HFFc6 (cell line): Measurements from ENCODE around the gene TTC31. TPM values are rescaled to one million over a fixed set of nuclear protein-coding genes. Genes with fewer than 3 reads are reported as not detected.

ENCODE experiments used
- DNase-seq: peaks from one replicate; pipeline ENCODE4 v3.0.0-alpha.2; 2018
- H3K27ac Mint-ChIP-seq: 2 replicates; pipeline ENCODE4 v1.8.0; 2020; ENCODE audit warnings: mild to moderate bottlenecking, mixed read lengths
- H3K27me3 Mint-ChIP-seq: 2 replicates; pipeline ENCODE4 v1.8.0; 2021; ENCODE audit warnings: mild to moderate bottlenecking, moderate library complexity, mixed read lengths; ENCODE audit not compliant: insufficient read depth
- H3K36me3 Mint-ChIP-seq: 2 replicates; pipeline ENCODE4 v1.8.0; 2021; ENCODE audit warnings: low read depth, mixed read lengths
- H3K4me1 Mint-ChIP-seq: 2 replicates; pipeline ENCODE4 v1.8.0; 2020; ENCODE audit warnings: low read depth, mixed read lengths
- H3K4me3 Mint-ChIP-seq: 2 replicates; pipeline ENCODE4 v1.8.0; 2020; ENCODE audit warnings: mild to moderate bottlenecking, moderate library complexity, mixed read lengths
- H3K9me3 Mint-ChIP-seq: 2 replicates; pipeline ENCODE4 v1.8.0; 2020; ENCODE audit warnings: mild to moderate bottlenecking, mixed read lengths
- CTCF ChIP-seq: fragments of 200-600 bp; sonication (generic); IDR thresholded peaks from 2 replicates; pipeline ENCODE4 v1.5.0; 2021; ENCODE audit warnings: antibody characterized with exemption, mild to moderate bottlenecking
- total RNA-seq, 6 experiments: library from RNA; stranded (reverse); fragmentation: NEBNext Ultra II Directional; extraction: Animal tissue kit (Norgen Biotek cat#: 25700); gene quantifications; 2 replicates in 1 of 6; 3 replicates in 5 of 6; pipeline ENCODE4 v1.2.3, GENCODE V29; 2021

Gene TTC31
- total RNA-seq, 6 experiments from 2014 or later: 14.3 to 17.4 (median 16.7) TPM

GRCh38 chr2:74512744-74513604 is 30.1 kb downstream of the TTC31 start:
- peaks cover 42% of the 10 kb centered on the region for H3K27me3 Mint-ChIP-seq
- DNase-seq: no peak
- no peak for TF ChIP-seq CTCF
- H3K27ac Mint-ChIP-seq: no peak overlapping the region
- H3K4me3 Mint-ChIP-seq: no peak overlapping the region
- H3K36me3 Mint-ChIP-seq: peaks cover 5% of the 10 kb centered on the region; the same call in 1 of the 2 replicates
- H3K4me1 Mint-ChIP-seq: peaks cover 25% of the 10 kb centered on the region
- no peaks in the 10 kb centered on the region for H3K9me3 Mint-ChIP-seq

- TF ChIP-seq CTCF: no peak
- Mint-ChIP-seq H3K4me3 (peak overlapping the region; percentile 38; the same call in 1 of the 2 replicates), H3K9me3 (no peaks in the 10 kb centered on the region), H3K36me3 (peaks cover 5% of the 10 kb centered on the region; the same call in 1 of the 2 replicates), H3K4me1 (peaks cover 17% of the 10 kb centered on the region), H3K27ac (no peak overlapping the region), H3K27me3 (peaks cover 42% of the 10 kb centered on the region)
- no peak for DNase-seq
Measured at GRCh38 chr2:74513605-74514367, 30.9 kb downstream of the TTC31 start.

- DNase-seq: no peak
- H3K9me3 Mint-ChIP-seq: no peaks in the 10 kb centered on the region
- H3K27ac Mint-ChIP-seq: no peak within 1 kb of the TSS
- H3K27me3 Mint-ChIP-seq: peaks cover 46% of the 10 kb centered on the region
- no peak for TF ChIP-seq CTCF
- peak within 1 kb of the TSS; percentile 38; the same call in 1 of the 2 replicates for H3K4me3 Mint-ChIP-seq
- H3K36me3 Mint-ChIP-seq: peaks cover 5% of the 10 kb centered on the region; the same call in 1 of the 2 replicates
- peaks cover 15% of the 10 kb centered on the region for H3K4me1 Mint-ChIP-seq
Measured at GRCh38 chr2:74514368-74515270, 31.7 kb downstream of the TTC31 start, which contains the start of gene TLX2. TSS of gene TLX2 (plus strand) at chr2:74514450. CDS start at chr2:74514807, 357 bp downstream.

- DNase-seq: no peak
- Mint-ChIP-seq H3K36me3 (peaks cover 5% of the 10 kb centered on the region; the same call in 1 of the 2 replicates), H3K9me3 (no peaks in the 10 kb centered on the region), H3K4me1 (peaks cover 12% of the 10 kb centered on the region), H3K27ac (no peak overlapping the region), H3K4me3 (no peak overlapping the region), H3K27me3 (peaks cover 52% of the 10 kb centered on the region)
- TF ChIP-seq CTCF: no peak
Measured at GRCh38 chr2:74515271-74515980, 32.5 kb downstream of the TTC31 start.
